Measurements from ENCODE around the gene PPM1A. TPM values are rescaled to one million over a fixed set of nuclear protein-coding genes. Genes with fewer than 3 reads are reported as not detected.

PPM1A gene
- total RNA-seq, 1 experiment from 2014 or later: 41.7 TPM

DNA sequence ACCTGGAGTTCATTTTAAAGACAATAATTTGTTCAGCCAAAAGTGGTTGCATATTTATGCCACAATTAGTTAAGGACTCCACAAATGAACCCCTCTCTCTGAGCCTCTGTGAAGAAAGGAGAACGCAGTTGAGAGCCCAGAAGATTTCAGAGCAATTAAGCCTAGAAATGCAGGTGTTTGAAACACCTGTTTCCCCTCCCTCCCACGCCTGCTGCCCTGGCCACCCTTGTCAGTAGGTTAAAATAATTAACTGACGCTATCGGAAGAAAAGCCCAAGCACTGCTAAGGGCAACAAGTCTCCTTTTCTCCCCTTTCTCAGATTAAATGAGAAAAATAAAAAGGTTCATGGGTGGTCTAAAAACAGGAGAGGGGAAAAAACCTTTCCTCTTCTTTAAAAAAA, 99.2 kb downstream of the PPM1A start:
- Histone ChIP-seq H3K79me2 (ENCODE audit: insufficient read depth, low read length) (no peaks in the 10 kb centered on the region), H2BK12ac (ENCODE audit: insufficient read length, low read depth, low read length) (no peak overlapping the region), H3K4me1 (ENCODE audit: insufficient read depth, low read length) (0 out of 2 replicates have a peak, but pooled peaks cover 3% of the 10 kb centered on the region), H4K91ac (ENCODE audit: insufficient read length, low read depth, low read length) (no peak overlapping the region), H4K8ac (replicated peaks; ENCODE audit: insufficient read length, low read depth, low read length) (no peak overlapping the region), H4K20me1 (ENCODE audit: control insufficient read depth, insufficient read depth, insufficient read length) (no peaks in the 10 kb centered on the region), H2BK20ac (ENCODE audit: low read depth, low read length, poor library complexity, severe bottlenecking) (no peak overlapping the region), H3K79me1 (ENCODE audit: insufficient read depth, low read depth, low read length, poor library complexity, severe bottlenecking) (no peaks in the 10 kb centered on the region), H3K9me3 (ENCODE audit: control insufficient read depth, low read depth, low read length) (no peaks in the 10 kb centered on the region), H2BK15ac (ENCODE audit: low read depth, low read length) (no peak overlapping the region), H3K14ac (ENCODE audit: insufficient read depth, low read length) (no peak overlapping the region), H2BK5ac (ENCODE audit: insufficient read length, low read length) (no peak overlapping the region), H3K18ac (ENCODE audit: insufficient read length, low read depth, low read length) (no peak overlapping the region), H3T11ph (ENCODE audit: low read length) (no peak overlapping the region), H4K5ac (ENCODE audit: insufficient read length, low read depth, low read length) (no peak overlapping the region), H3K27ac (ENCODE audit: insufficient read length, low read depth, low read length) (no peak overlapping the region), H3K23me2 (ENCODE audit: insufficient read length, low read depth, low read length, poor library complexity, severe bottlenecking) (no peaks in the 10 kb centered on the region), H3K4me2 (ENCODE audit: insufficient read depth, insufficient read length, low read length) (no peak overlapping the region), H2BK120ac (ENCODE audit: low read depth, low read length, poor library complexity, severe bottlenecking) (no peak overlapping the region), H3K4ac (ENCODE audit: low read depth, low read length) (no peak overlapping the region), H3K9ac (ENCODE audit: extremely low read depth, insufficient read length, low read length) (no peak overlapping the region), H3K23ac (ENCODE audit: insufficient read length, low read depth, low read length) (no peak overlapping the region), H3K27me3 (ENCODE audit: insufficient read depth, low read length) (no peaks in the 10 kb centered on the region), H2AK5ac (ENCODE audit: insufficient read length, low read length) (no peak overlapping the region), H3K56ac (ENCODE audit: insufficient read length, low read depth, low read length) (no peak overlapping the region), H2AFZ (ENCODE audit: low read length) (no peak overlapping the region)
- WGBS (ENCODE audit: extremely low coverage, insufficient read length, low lambda C conversion rate): no CpG with 5 or more reads among the region's 4 CpGs
- no peaks in the 10 kb centered on the region for H3K36me3 Mint-ChIP-seq (ENCODE audit: insufficient read depth in 1 of 3, low read depth in 3 of 3)
- TF ChIP-seq, protein P1, sequence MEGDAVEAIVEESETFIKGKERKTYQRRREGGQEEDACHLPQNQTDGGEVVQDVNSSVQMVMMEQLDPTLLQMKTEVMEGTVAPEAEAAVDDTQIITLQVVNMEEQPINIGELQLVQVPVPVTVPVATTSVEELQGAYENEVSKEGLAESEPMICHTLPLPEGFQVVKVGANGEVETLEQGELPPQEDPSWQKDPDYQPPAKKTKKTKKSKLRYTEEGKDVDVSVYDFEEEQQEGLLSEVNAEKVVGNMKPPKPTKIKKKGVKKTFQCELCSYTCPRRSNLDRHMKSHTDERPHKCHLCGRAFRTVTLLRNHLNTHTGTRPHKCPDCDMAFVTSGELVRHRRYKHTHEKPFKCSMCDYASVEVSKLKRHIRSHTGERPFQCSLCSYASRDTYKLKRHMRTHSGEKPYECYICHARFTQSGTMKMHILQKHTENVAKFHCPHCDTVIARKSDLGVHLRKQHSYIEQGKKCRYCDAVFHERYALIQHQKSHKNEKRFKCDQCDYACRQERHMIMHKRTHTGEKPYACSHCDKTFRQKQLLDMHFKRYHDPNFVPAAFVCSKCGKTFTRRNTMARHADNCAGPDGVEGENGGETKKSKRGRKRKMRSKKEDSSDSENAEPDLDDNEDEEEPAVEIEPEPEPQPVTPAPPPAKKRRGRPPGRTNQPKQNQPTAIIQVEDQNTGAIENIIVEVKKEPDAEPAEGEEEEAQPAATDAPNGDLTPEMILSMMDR (conservative IDR thresholded peaks at IDR 0.05): no peak
- no peaks in the 10 kb centered on the region for H3K27me3 Mint-ChIP-seq (ENCODE audit: low read depth)
- H3K9me3 Mint-ChIP-seq: no peaks in the 10 kb centered on the region
- peaks cover 36 to 41% of the 10 kb centered on the region in 2 experiments for H3K4me1 Mint-ChIP-seq
- H3K27ac Mint-ChIP-seq: peak overlapping the region in 2 of 3 experiments; percentile 49 to 75; a peak in 5 of 7 replicates
- H3K4me3 Mint-ChIP-seq: no peak overlapping the region
- DNase-seq: no peak

Other genes starting within 250 kb of the PPM1A start
- gene PCNX4, start 157.3 kb upstream of the PPM1A start, total RNA-seq (2021): 39.9 and 40.0 TPM in 2 replicates
- gene DHRS7, start 83.8 kb upstream of the PPM1A start, total RNA-seq (2021): 25.2 and 27.7 TPM in 2 replicates
- 1.1 and 1.8 TPM in 2 replicates for gene C14orf39, start 236.8 kb downstream of the PPM1A start, total RNA-seq (2021)

Data from H9 (cell line).